ENCODE data around the gene BMP4.

The BMP4 gene

DNA sequence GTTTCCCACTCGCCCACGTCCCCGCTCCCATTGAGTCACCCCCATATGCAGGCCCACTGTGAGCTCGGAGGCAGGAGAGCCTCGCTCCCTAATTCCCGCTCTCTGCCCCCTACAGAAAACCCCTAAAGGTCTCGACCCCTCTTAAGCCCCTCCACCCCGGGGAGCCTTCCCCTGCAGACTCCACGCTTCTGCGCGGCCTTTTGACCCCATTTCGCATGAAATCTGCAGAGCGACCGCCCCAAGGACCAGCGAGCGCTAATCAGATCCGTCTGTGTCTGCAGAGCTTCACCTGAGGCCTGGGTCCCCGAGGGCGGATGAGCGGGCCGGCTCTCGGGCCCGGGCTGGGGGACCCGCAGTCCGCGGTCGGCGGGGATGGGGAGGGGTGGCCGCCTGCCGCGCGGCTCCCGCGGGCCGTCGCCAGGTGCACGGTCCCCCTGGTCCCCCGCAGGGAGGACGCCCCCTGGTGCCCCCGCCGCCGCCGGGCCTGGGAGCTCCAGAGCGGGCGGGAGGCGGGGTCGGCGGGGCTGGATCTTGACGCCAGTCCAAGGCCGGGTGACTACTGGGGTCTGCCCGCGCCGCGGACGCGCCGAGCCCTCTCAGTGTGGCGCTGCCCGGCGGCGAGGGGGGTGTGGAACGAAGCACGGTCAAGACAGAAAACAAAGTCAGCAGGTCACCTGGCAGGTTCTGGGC is 10.1 kb downstream of the BMP4 start:
- no peak for DNase-seq (ENCODE audit: low read depth in 2 of 2)

DNA sequence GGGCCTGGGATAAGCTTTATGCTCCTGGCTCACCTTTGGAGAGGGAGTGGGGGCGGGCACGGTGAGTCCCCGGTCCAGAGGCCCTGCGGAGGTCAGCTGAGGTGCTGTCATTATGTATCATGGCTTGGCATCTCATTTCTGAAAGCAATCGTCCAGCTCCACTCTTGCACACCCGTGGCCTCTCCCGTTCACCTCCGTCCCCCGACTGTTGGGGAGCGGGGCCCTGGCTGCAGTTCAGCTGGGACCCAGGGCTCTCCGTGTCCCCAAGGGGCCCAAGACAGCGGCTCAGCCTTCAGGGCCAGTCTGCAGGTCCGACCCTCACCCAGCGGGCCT is 10.6 kb downstream of the BMP4 start:
- no peak for DNase-seq (ENCODE audit: low read depth in 2 of 2)

GRCh38 chr14:53943751-53944083 is 12.9 kb downstream of the BMP4 start:
- DNase-seq (ENCODE audit: low read depth in 2 of 2): no peak

GRCh38 chr14:53942970-53943750 is 13.5 kb downstream of the BMP4 start:
- no peak for DNase-seq (ENCODE audit: low read depth in 2 of 2)

DNA sequence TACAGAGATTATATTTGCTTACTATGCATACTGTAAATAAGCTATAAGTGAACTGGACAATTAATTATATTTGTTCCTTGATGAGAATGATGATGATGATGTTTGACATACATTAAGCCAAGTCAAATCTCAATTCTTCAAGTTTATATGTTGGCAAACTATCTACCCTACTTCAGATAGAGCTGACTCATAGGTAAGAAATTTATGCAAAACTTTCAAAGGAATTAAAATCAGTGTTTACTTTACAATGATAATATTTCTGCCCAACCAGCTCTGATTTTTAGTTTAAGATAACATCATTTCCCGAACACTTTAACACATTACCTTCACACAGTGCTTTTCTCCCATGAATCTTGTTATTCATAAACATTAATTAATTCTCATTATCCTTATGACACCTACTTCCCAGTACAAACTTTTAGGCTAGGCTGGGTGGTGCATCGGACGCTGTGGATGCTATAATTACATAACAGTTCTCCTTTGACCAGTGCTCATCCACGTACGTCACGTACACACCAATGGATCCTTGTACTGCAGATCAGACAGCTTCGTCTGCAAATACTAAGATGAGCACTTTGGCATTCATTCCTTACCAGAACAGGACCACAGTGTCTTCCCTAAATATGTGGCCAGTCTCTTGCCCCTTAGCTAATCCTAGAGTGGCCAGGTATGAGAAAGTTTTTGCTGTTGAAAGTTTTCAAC is 18.3 kb downstream of the BMP4 start:
- no peak for DNase-seq (ENCODE audit: low read depth in 2 of 2)

GRCh38 chr14:53934778-53935414 is 21.7 kb downstream of the BMP4 start:
- DNase-seq (ENCODE audit: low read depth in 2 of 2): no peak

DNA sequence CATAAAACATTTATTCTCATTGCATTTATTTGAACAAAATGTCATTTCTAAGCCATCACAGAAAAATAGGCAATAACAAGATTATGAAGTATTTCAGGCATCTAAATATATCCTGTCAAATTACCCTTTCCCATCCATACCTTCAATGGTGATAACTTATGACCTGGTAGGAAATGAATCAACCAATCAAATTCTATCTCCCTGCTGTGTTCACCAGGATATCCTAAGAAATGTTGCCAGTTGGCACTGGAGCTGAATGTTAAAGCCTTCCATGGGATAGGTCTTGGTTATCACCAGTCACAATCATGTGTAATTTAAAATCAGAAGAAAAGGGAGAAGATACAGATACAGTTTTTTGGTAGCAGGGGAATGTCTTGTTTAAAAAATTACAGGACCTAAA is 23.7 kb downstream of the BMP4 start:
- DNase-seq (ENCODE audit: low read depth in 2 of 2): no peak

DNA sequence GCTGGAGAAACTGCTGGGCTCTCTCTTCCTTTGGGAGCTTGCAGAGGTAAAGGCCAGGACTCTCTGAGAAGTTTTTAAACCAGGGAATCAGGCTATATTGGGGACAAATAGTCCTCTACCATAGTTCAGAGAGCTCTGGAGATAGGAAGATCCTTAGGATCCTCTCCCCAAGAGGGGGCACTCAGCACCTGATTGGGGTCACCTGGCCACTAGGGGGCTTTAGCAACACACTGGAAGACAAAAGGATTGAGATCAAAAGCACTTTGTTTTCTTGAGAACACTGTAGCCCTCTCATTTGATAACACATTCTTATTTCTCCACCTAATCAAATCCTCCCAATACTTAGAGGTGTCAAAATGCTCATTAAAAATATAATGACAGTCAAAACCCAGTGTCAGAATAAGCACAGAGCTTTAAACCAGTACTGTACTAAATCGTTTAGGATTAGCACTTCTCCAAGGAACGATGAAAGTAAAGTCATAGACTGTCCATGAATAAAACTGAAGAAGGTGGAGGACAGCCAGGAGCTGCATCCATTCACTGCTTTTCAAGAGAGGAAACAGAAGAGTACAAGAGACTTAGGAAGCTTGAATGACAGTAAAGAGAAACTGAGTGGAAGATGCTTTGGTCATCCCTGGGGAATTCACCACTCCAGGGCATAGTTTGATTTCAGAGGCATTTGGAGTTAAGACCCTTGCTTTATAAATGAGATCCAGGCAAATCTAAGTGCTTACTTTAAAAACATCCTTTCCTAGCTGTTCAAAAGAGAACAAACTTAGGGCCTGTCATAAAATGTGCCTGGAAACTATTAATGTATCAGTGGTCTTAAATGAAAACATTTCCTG is 26.5 kb downstream of the BMP4 start:
- DNase-seq (ENCODE audit: low read depth in 2 of 2): no peak

DNA sequence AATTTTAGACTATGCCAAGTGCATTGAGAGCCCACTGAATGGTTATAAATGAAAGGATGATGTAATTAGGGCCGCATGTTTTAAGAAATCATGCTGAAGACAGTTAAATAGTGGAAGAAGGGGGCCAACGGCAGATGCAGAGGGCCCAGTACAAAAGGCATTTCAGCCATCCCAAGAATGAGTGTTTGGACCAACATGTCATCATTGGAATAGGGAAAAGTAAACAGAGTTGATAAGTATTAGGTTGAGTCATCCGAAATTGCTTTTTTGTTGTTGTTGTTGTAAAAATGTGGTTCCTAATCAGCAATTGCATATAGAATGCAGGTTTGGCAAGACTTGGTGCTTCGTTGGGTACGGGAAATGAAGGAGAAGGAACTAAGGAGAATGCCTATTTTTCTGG is 29.5 kb downstream of the BMP4 start:
- no peak for DNase-seq (ENCODE audit: low read depth in 2 of 2)

GRCh38 chr14:53925201-53925766 is 31.3 kb downstream of the BMP4 start:
- DNase-seq (ENCODE audit: low read depth in 2 of 2): no peak

DNA sequence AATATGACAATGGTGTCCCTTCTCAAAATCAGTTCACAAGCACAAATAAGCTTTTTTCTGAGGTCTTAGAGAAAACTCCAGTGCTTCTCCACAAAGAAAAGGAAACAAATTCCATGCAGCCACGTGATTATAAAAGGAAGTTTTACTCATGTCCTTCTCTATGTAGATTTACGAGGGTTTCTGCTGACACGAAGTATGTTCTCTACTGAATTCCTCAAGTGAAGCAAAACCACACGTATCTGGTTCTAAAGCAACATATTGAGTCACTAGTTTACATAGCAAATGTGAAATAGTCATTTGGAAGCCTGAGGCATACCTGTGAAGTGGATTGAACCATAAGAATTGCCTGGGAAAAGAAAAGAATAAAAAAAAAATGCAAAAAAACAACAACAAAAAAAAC is 31.9 kb downstream of the BMP4 start:
- DNase-seq (ENCODE audit: low read depth in 2 of 2): no peak

DNA sequence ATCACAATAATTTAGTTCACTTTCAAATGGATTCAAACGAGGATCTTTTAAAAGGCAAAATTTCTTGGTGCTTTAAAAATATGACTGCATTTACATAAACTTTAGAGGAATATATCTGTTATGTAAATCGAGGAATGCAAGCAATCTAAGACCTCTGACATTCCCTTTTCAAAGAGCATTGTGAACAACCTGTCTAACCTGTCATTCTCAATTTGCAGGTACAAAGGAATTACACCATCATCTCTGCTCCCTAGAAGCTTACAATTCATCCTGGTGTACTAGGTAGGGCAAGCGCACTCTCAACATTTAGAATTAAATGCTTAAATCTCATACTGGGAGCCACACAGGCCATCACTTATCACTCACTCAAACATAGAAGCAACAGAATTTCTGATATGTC is 35.6 kb downstream of the BMP4 start:
- no peak for DNase-seq (ENCODE audit: low read depth in 2 of 2)

- no peak for DNase-seq (ENCODE audit: low read depth in 2 of 2)
Observed at GRCh38 chr14:53916239-53916638, 40.4 kb downstream of the BMP4 start.

- no peak for DNase-seq (ENCODE audit: low read depth in 2 of 2)
Observed at GRCh38 chr14:53915364-53916014, 41.1 kb downstream of the BMP4 start.

DNA sequence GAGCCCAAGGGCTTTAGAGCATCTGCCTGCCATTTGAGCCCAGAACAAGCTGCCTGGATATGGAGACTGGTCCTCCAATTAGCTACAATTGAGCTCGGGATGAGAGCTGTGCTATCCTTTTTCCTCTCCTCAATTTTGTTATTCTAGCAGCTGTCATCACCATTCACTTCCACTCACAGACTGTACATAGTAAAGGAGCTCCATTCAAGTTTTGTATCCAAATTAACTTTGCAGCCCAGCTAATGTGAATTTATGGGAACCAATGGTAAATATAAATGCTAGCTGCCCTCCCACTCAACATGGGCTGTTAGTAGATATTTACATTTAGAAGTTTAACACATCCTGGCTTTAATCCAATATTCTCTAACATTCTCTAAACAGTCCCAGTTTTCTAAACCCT is 44.6 kb downstream of the BMP4 start:
- DNase-seq (ENCODE audit: low read depth in 2 of 2): no peak

DNA sequence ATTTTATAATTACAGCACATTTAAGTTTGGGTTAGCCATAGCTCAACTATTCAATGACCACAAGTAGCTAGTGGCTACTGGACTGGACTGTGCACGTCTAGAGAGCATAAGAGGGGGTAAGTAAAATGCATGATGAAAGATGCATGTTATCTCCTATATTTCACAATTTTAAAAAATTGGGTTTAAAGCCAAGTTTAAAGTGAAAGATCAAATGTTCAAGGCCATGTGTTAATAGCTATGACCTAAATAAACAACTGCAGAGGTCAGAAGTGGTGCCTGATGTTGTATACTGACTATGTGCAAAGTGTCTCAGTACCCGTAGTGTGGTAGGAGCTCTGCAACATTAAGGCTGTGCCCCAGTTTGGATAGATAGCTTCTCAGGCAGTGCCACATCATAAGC is 48.2 kb downstream of the BMP4 start:
- DNase-seq (ENCODE audit: low read depth in 2 of 2): no peak

GRCh38 chr14:53902307-53902706 is 54.3 kb downstream of the BMP4 start:
- DNase-seq (ENCODE audit: low read depth in 2 of 2): no peak

- no peak for DNase-seq (ENCODE audit: low read depth in 2 of 2)
Observed at GRCh38 chr14:53900499-53900898, 56.1 kb downstream of the BMP4 start.
